Uterus (tissue), 2 donors: Measurements from ENCODE around the gene UBE4A.

Experiments
- POLR2A ChIP-seq, 2 donors: fragments of 450-650 bp; IDR thresholded peaks; one replicate each; pipeline ENCODE4 v1.6.1; 2016; ENCODE audit warnings: antibody characterized with exemption in 2 of 2, mild to moderate bottlenecking in 1 of 2, moderate library complexity in 1 of 2
- TF ChIP-seq, protein P1 (sequence below), 4 experiments: fragments of 200-600 bp in 2 of 4; fragments of 450-650 bp in 2 of 4; sonication (generic) in 2 of 4; IDR thresholded peaks; one replicate each; pipeline ENCODE4 v1.5.1; 2016 to 2019; ENCODE audit warnings: antibody characterized with exemption in 4 of 4, mild to moderate bottlenecking in 2 of 4, moderate library complexity in 1 of 4

DNA sequence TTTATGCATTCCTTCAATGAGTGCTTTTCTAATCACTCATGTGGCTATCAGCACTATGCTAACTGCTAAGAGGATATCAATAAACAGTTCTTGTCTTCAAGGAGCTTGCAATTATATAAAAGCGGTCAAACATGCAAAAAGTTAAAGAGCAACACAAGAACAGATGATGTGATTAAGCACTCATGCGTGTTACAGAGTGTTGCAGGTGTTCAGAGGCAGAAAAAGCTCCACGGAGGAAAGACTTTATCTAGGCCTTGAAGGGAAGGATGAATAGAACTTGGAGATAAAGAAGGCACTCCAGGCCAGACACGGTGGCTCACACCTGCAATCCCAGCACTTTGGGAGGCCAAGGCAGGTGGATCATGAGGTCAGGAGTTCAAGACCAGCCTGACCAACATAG is 41.3 kb upstream of the UBE4A start:
- TF ChIP-seq, protein P1, sequence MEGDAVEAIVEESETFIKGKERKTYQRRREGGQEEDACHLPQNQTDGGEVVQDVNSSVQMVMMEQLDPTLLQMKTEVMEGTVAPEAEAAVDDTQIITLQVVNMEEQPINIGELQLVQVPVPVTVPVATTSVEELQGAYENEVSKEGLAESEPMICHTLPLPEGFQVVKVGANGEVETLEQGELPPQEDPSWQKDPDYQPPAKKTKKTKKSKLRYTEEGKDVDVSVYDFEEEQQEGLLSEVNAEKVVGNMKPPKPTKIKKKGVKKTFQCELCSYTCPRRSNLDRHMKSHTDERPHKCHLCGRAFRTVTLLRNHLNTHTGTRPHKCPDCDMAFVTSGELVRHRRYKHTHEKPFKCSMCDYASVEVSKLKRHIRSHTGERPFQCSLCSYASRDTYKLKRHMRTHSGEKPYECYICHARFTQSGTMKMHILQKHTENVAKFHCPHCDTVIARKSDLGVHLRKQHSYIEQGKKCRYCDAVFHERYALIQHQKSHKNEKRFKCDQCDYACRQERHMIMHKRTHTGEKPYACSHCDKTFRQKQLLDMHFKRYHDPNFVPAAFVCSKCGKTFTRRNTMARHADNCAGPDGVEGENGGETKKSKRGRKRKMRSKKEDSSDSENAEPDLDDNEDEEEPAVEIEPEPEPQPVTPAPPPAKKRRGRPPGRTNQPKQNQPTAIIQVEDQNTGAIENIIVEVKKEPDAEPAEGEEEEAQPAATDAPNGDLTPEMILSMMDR (IDR thresholded peaks at IDR 0.05) = no peak
- no peak for TF ChIP-seq POLR2A (IDR thresholded peaks at IDR 0.05)
